ENCODE measurements around the gene MRPS2.
"Not testable (repeated sequence)": the region's sequence is repeated elsewhere in the genome, so short reads cannot be mapped to it uniquely, and the experiment has no call there.

The MRPS2 gene
- 4.5 to 19.4 (median 12.9) reads per million in 18 experiments for total RNA-seq

DNA sequence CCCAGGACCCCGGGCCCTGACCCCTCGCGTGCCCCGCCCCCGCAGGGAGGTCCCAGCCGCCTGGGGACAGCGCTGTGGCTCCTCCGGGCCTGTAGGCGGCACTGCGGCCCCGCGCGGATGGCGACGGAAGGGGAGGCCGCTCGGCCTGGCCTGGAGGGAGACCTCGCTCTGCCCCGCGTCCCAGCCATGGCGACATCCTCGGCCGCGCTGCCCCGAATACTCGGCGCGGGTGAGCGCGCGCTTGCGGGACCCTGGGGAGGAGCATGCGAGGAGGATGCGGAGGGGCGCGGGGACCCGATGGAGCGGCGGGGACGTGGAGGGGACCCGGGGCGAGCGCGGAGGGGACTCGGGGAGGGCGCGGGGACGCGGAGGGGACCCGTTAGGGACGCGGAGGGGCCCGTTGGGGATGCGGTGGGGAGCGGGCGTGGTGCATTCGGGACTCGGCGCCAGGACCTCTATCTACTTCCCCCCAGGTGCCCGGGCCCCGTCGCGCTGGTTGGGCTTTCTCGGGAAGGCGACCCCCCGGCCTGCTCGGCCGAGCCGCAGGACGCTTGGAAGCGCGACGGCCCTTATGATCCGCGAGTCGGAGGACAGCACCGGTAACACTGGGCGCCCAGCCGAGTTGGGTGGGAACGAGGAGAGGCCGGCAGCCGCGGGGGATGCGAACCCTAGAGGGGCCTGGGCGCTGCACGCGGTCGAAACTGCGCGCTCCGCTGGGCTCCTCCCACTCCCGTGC lies at the start of gene MRPS2:
Gene MRPS2, plus strand, starts transcription at position 158 of the 736 bp plus-strand sequence. Its CDS starts 29 bp downstream, at position 187.
- DNase-seq, result peak; percentile 89 to 91

DNA sequence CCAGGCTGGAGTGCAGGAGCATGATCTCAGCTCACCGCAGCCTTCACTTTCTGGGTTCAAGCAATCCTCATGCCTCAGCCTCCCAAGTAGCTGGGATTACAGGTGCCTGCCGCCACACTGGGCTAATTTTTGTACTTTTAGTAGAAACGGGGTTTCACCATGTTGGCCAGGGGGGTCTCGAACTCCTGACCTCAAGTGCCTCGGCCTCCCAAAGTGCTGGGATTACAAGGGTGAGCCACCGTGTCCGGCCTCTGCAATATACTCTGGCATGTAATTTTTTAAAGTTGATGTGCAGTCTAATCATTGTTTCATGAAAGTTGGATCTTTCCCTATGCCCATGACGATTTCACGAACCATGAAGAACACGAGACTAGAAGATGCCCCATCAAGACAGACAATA lies 49.5 kb upstream of the MRPS2 start:
- no peak for DNase-seq

DNA sequence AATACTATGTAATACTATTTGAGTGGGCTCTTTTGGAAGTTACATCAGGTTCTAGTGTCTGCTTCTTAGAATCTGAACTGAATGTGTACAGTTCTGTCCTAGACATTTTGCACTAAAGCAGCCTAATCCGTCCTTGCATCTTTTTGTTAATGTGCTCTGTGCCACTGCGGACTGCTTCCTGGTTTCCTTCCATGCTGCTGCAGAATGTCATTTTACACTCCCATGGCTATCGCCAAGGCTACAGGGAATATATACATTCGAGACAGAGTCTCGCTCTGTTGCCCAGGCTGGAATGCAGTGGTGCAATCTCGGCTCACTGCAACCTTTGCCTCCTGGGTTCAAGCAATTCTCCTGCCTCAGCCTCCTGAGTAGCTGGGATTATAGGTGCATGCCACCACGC lies 48.6 kb upstream of the MRPS2 start:
- not testable (repeated sequence) for DNase-seq

DNA sequence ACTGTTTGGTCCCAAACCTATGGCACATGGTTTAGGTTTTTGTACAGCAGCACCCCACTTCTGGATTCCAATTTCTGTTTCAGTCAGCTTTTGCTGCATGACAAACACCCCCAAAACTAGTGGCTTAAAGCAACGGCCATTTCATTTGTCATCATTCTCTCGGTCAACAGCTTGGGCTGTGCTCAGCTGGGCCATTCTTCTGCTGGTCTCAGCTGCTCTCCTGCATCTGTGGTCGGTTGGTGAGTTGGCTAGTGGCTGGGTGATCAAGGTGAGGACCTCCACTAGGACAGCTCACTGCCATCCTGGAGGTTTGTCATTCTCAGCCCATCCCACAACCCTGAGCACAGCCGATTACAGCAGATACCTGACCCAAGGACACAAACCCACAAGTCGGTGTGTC lies 45.7 kb upstream of the MRPS2 start:
- DNase-seq, result no peak

GRCh38 chr9:135455401-135456030 lies 45.0 kb upstream of the MRPS2 start:
- DNase-seq, result no peak

- no peak for DNase-seq
Observed at GRCh38 chr9:135456436-135457104, 43.9 kb upstream of the MRPS2 start.

GRCh38 chr9:135458478-135458877 lies 42.0 kb upstream of the MRPS2 start:
- DNase-seq, result not testable (repeated sequence)

DNA sequence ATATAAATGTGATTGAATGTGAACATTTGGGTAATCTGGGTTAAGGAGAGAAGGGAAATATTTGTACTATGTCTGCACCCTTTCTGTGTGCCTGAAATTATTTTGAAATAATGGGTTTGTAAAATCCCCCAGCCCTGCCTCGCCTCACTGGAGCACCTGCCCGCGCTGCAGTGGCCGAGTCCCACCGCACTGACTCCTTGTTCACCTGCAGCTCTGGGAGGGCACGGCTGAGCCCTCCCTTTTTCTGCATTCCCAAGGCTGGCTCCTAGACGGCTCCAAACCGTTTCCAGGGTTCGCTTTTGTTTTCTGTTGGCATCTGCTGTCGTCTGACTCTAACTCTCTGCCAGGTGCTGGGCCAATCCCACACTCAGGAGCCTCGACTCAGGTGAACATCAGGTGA lies 38.5 kb upstream of the MRPS2 start:
- DNase-seq, result no peak

GRCh38 chr9:135463140-135463539 lies 37.3 kb upstream of the MRPS2 start:
- DNase-seq, result no peak

- no peak for DNase-seq
Observed at GRCh38 chr9:135464181-135464580, 36.3 kb upstream of the MRPS2 start.

DNA sequence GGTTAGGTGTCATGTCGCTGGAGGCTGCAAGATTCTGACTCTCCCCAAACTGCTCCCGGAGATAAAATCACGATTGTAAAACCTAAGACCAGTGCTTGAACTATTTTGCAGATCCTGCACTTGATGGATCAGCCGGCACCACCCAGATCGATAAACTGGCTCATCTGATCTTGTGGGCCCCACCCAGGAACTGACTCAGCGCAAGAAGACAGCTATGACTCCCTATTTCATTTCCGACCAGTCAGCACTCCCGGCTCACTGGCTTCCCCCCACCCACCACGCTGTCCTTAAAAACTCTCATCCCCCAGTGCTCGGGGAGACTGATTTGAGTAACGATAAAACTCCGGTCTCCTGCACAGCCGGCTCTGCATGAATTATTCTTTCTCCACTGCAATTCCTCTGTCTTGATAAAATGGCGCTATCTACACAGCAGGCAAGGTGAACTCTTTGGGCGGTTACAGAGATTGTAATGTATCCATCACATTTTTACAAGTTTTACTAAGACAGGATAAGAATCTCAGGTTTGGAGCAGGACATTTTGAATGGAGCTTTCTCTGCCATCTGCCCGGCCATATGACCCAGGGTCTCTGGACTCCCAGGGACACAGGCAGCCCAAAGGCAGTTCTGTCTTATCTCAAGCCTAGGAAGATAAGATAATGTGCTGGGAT lies 31.5 kb upstream of the MRPS2 start:
- peak; percentile 8 to 39 for DNase-seq

DNA sequence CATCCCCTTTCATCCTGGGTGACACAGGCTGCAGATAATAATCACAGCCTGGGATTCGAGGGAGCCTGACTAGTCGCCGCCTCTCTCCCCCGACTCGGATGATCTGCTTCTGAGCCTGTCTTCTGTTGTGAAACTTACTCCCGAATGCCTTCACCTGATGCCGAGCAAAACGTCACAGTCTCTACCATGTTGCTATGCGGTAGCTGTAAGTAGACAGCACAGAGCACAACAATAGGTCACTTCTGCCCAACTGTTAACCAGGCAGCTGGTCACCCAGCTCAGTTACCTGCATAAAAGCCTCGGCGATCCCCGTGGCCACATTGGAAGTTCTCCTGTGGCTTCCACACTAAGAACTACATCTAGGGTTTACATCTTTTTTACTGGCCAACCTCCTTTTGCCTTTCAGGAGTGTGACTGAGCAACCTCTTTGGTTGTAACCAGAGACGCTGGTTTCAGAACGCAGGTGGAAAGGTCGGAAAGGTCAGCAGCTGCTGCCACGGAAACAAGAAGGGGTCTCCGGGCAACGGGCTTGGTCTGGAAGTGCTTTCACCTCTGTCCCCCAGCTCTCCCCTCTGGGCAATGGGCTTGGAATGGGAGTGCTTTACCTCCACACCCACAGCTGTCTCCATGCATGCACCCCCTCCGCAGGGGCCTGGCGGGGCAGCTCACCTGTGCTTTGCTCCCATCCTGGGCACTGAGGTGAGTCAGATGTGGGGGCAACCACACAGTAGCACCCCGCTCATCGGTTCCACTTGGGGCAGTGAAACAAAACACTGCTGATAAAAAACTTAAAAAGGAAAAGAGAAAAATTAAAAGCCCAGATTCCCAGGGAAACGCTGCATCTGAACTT lies 28.5 kb upstream of the MRPS2 start:
- DNase-seq, result no peak

- no peak for DNase-seq
Observed at GRCh38 chr9:135473972-135474543, 26.4 kb upstream of the MRPS2 start.

DNA sequence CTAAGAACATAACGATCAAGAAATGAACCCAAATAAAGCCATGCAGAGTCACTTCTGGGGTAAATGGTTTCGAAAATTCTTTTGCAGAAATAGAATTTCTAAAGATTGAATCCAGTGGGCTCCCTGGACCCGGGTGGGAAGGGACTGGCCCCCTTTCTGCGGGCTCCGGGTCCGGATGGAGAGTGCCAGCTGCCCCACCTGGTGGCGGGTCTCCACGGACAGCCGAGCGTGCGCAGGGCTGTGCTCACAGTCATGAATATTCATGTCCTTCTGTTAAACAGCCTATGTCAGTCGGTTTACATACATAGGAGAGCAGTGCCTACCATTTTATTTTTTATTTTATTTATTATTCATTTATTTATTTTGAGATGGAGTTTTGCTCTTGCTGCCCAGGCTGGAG lies 25.6 kb upstream of the MRPS2 start:
- DNase-seq, result peak; percentile 11 to 22

DNA sequence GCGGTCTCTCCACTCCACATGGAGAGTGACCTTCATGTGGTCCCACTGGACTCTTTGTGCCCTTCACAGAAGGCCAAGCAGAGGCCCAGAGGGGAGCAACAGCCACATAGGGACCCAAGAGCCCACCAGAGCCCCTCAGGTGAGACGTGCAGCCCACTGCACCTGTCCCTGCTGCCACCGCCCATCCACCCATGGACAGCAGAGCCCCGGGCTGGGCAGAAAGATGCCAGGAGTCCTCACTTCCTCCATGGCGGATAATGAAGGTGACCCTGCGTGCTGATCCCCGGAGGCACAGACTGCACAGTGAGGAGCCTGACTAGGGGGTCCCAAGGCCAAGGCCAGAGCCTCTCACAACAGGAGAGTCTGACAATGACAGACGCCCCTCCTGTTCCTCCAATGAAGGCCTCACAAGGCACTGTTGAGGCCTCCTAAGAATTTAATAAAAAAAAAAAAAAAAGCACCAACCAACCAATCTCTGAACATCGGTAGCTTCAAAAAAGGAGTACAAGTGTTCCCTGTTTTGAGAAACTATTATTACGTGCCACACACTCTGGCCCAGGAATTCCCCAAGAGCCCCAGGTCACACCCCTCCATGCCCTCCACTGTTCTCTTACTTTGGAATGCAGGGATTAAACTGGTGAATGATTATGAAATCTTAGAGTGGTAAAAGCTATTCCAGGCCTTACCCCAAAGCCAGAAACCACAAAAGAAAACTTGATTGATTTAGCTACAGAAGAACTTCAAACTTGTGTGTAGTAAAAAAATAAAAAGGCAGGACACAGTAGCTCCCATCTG lies 23.7 kb upstream of the MRPS2 start:
- DNase-seq, result no peak

DNA sequence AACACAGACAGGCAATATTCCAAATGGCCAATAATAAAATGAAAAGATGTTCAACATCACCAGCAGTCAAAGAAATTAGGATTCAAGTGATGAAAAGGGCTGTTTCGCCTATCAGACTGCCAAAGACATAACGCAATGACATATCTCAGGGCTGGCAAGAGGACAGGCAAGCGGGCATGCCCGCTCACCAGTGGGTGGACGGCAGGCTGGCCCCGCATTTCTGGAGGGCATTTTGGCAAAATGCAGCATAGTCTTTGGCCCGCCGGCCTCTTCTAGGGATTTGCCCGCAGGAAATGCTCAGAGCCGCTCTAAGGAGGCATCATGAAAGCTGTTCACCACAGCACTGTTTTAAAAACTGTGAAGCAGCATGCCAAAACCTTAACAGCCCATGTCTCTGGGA lies 22.3 kb upstream of the MRPS2 start:
- DNase-seq, result no peak

DNA sequence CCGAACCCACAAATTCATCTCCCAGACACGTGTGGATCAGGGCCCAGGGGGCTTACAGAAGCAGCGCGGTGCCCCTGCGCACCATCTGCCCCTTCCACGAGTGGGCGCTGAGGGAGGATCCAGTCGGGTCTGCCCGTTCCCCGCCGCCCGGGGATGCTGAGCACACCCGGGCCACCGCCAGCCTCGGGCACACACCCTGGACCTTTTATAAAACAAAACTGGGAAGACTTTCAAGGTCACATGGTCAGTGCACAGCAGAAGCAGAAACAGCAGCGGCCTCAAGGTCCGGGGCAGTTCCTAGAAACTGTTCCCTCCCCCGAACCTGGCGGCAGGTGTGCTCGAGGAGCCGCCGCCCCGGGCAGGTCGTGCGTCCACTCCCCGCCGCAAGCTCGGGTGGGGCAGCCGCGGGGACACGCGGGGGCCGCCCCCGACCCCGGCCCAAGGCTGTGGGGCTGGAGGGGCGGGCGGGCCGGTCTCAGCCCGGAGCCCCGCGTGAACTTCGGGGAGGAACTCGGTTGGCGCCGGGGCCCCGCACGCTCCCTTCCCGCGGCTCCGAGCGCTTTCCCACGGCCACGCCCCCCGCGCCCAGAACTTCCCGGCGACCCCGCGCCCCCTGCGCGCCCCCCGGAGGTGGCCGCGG lies 21.5 kb upstream of the MRPS2 start:
- DNase-seq, result peak; percentile 47 to 56

GRCh38 chr9:135479469-135480052 lies 20.9 kb upstream of the MRPS2 start, which contains the start of gene PPP1R26:
Gene PPP1R26 (plus strand): TSS chr9:135479782. CDS start chr9:135484511, 4,729 bp downstream.
- DNase-seq, result peak in 1 of 2 donors; percentile 25

DNA sequence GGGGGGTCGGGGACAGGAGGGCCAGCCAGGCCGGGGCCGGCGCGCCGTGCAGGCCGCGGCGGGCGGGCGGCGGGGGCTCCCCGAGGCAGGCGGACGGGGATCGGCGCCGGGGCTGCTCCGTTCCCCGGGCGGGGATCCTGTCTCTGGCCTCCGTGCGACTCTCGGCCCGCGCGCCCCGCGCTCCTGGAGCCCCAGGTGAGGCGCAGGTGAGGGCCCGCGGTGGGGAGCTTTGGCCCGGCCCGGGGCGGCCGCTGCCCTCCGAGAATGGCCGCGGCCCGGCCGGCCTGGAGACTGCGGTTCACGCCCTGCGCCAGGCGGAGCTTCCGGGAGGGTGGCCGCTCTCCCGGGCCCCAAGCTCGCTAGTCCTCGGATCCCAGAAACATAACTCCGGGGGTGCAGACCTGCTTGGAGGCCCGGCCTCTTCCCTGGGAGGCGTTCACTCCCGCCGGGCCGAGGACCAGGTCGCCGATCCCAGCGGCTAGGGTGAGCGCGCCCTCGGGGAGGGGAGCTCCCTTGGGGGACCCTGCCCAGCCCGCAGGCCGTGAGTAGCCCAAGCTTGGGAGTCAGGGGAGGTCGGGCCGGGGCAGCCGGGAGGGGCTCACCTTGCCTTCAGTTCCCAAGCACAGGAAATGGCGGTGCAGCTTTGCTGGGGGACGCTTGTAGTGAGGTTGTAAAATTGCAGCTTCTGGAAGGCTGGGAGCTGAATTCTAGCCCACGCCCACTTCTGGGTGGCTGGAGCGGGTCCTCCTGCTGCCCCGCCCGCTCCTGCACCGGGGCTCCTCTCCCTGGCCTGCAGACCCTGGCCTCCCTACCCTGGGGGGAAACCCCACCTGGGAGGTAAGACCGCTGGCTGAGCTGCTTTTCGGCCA lies 20.2 kb upstream of the MRPS2 start:
- peak; percentile 9 to 46 for DNase-seq

All from inflammatory macrophage (primary cell).